Measurements from ENCODE around the gene ACTR1A. TPM values are rescaled to one million over a fixed set of nuclear protein-coding genes. Genes with fewer than 3 reads are reported as not detected.

ACTR1A gene
- total RNA-seq, 1 experiment from 2014 or later: 82.1 TPM

- H3K27me3 ChIP-seq (ENCODE audit: insufficient read depth, low read length): peaks cover 29% of the 10 kb centered on the region; the same call in 1 of the 2 replicates
- Mint-ChIP-seq H3K36me3 (ENCODE audit: insufficient read depth in 1 of 3, low read depth in 3 of 3) (0 out of 7 replicates have a peak, but pooled peaks cover 0 to 1% (median 0%) of the 10 kb centered on the region in 3 experiments), H3K27ac (peak overlapping the region in 1 of 3 experiments; percentile 67; a peak in 1 of 7 replicates), H3K4me1 (peaks cover 16 to 34% of the 10 kb centered on the region in 2 experiments), H3K27me3 (ENCODE audit: low read depth) (peaks cover 64% of the 10 kb centered on the region), H3K4me3 (peak overlapping the region; percentile 35 to 78; a peak in 4 of 5 replicates), H3K9me3 (no peaks in the 10 kb centered on the region; a peak in 1 of 5 replicates)
- no peaks in the 10 kb centered on the region for H4K20me1 ChIP-seq (ENCODE audit: control insufficient read depth, insufficient read depth, insufficient read length)
- no peak overlapping the region for H4K5ac ChIP-seq (ENCODE audit: insufficient read length, low read depth, low read length)
- no peak overlapping the region for H3K56ac ChIP-seq (ENCODE audit: insufficient read length, low read depth, low read length)
- peaks cover 5% of the 10 kb centered on the region; the same call in 1 of the 2 replicates for H3K4me1 ChIP-seq (ENCODE audit: insufficient read depth, low read length)
- H3K79me1 ChIP-seq (ENCODE audit: insufficient read depth, low read depth, low read length, poor library complexity, severe bottlenecking): no peaks in the 10 kb centered on the region
- no peak overlapping the region for H2BK120ac ChIP-seq (ENCODE audit: low read depth, low read length, poor library complexity, severe bottlenecking)
- peaks cover 9% of the 10 kb centered on the region for H3K23me2 ChIP-seq (ENCODE audit: insufficient read length, low read depth, low read length, poor library complexity, severe bottlenecking)
- H3K9me3 ChIP-seq (ENCODE audit: control insufficient read depth, low read depth, low read length): no peaks in the 10 kb centered on the region
- peak overlapping the region; percentile 28 for H3K4me2 ChIP-seq (ENCODE audit: insufficient read depth, insufficient read length, low read length)
- H4K91ac ChIP-seq (ENCODE audit: insufficient read length, low read depth, low read length): no peak overlapping the region
- WGBS (ENCODE audit: extremely low coverage, insufficient read length, low lambda C conversion rate): no CpG with 5 or more reads among the region's 5 CpGs
- no peaks in the 10 kb centered on the region for H3K79me2 ChIP-seq (ENCODE audit: insufficient read depth, low read length)
- no peak overlapping the region for H2BK20ac ChIP-seq (ENCODE audit: low read depth, low read length, poor library complexity, severe bottlenecking)
- no peak for DNase-seq
- no peak overlapping the region for H2BK5ac ChIP-seq (ENCODE audit: insufficient read length, low read length)
- no peak overlapping the region for H3K23ac ChIP-seq (ENCODE audit: insufficient read length, low read depth, low read length)
- H2AFZ ChIP-seq (ENCODE audit: low read length): no peak overlapping the region
- no peak overlapping the region for H3K18ac ChIP-seq (ENCODE audit: insufficient read length, low read depth, low read length)
- no peak overlapping the region for H2AK5ac ChIP-seq (ENCODE audit: insufficient read length, low read length)
- H3K4ac ChIP-seq (ENCODE audit: low read depth, low read length): no peak overlapping the region
- no peak overlapping the region for H3T11ph ChIP-seq (ENCODE audit: low read length)
- TF ChIP-seq CTCF (conservative IDR thresholded peaks at IDR 0.05): no peak
- H3K9ac ChIP-seq (ENCODE audit: extremely low read depth, insufficient read length, low read length): no peak overlapping the region
- H2BK15ac ChIP-seq (ENCODE audit: low read depth, low read length): no peak overlapping the region
- no peak overlapping the region for H2BK12ac ChIP-seq (ENCODE audit: insufficient read length, low read depth, low read length)
- no peak overlapping the region for H3K27ac ChIP-seq (ENCODE audit: insufficient read length, low read depth, low read length)
- H3K14ac ChIP-seq (ENCODE audit: insufficient read depth, low read length): no peak overlapping the region
- H4K8ac ChIP-seq (replicated peaks; ENCODE audit: insufficient read length, low read depth, low read length): no peak overlapping the region
Observed at GRCh38 chr10:102435133-102435497, 67.4 kb downstream of the ACTR1A start.

All from H9 (cell line).